ENCODE measurements around the gene C5orf46. TPM values are rescaled to one million over a fixed set of nuclear protein-coding genes. Genes with fewer than 3 reads are reported as not detected.

C5orf46 gene
- total RNA-seq, 1 donor from 2014 or later, result not detected

GRCh38 chr5:147859962-147860640 is 46.2 kb downstream of the C5orf46 start:
- no peak for DNase-seq (ENCODE audit: low spot score)

DNA sequence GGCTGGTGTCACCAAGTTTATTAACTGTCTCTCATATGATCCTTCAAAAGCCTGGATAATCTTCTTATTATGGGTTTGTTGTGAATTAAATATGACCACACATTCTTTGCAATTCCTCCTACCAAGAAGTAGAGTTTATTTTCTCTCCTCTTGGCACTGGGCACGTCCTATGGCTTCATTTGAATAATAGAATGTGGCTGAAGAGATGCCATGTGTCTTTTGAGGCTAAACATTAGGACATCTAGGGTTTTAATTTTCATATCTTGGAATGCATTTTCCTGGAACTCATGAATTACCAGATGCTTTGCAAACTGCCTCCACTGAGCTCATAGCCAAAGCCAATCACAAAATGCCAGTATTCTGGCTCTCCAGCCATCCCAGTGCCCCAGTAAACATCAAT is 47.8 kb downstream of the C5orf46 start:
- no peak for DNase-seq (ENCODE audit: low spot score)

DNA sequence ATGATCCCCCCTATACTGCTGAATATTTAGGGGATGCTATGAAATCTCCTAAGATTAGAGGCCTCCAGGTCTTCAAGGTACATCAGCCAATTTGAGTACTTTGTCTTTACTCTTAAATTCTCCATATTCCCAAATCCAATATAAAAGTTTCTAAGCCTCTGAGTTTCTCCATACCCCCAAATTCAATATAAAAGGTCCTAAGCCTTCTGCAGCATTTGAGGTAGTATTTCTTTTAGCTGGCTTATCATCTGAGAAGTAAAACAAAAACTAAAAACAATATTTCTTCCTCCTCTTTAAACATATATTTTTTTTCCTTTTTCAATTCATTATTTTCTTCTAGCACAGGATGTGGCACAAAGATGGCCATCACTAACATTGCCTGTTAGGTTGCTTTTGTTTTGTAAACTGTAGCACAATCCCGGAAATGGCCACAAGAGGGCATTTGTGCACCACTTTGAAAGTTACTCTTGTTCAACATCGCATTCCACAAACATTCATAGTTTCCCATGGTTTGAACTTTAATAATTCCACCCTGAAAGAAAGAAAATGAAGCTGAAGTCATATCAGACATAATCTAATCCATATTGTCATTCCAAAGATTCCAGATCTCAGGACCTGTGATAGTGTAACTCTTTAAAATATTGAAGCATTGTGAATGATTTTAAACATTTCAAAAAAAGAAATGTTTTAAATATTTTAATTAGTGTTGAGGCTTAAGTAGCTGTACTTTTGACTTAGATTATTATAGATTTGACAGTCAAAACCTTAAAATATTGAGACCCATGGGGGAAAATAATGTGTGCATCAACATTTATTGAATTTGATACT is 48.8 kb downstream of the C5orf46 start:
- peak; percentile 71 for DNase-seq (ENCODE audit: low spot score)

DNA sequence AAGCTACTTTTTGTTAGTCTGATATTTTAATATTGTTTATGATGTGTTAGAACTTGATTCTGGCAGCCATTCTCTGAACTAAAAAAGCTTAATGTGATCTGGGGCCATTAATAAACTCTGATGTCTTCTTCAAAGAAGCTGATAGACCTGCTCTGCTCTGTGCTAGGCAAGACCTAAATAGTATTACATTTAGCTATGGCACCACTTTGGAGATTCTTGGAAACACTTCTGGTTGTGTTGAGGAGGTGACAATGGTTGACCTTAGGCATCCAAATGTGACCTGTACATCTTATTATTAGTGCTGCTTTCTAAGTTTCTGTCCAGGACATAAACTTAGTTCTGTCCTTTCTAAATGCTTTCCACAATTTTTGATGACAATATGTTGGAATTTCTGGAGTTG is 49.5 kb downstream of the C5orf46 start:
- DNase-seq (ENCODE audit: low spot score), result no peak

- no peak for DNase-seq (ENCODE audit: low spot score)
Measured at GRCh38 chr5:147855774-147856069, 50.6 kb downstream of the C5orf46 start.

DNA sequence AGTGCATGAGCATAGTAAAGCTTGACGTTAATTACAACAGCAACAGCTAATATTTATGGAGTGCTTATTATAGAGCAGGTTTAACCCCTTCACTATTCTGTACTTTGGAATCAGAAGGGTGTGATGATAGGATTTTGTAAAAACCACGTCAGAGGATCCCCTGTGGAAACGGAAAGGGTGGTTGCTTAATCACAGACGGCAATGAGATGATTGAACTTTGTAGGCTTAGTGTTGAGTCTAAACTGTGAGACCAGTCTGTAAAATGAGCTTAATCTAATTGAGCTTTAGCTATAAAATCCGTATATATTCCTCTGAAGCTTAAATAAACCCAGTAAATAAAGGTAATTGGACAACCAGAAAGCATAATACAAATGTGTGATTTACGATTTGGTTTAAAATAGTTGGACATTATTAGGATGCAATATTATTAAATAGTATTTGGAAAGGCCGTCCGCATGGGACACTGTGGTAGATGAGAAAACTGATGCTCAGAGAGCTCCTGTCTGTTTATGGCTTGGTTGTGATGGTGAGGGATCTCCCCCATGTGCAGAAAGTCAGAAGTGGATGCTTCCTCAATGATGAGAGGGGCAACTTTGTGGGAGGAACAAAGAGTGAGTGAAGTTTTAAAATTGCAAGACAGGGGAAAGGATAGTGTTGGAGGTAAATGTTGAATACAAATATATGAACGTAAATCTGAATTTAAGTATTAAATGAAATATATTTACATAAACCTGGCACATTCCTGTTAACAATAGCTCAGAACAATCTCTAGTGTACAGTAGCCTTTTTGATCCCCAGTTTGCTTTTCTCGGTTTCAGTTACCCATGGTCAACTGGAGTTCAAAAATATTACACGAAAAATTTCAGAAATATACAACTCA is 51.2 kb downstream of the C5orf46 start:
- no peak for DNase-seq (ENCODE audit: low spot score)

- no peak for DNase-seq (ENCODE audit: low spot score)
Measured at GRCh38 chr5:147854331-147854730, 52.0 kb downstream of the C5orf46 start.

DNA sequence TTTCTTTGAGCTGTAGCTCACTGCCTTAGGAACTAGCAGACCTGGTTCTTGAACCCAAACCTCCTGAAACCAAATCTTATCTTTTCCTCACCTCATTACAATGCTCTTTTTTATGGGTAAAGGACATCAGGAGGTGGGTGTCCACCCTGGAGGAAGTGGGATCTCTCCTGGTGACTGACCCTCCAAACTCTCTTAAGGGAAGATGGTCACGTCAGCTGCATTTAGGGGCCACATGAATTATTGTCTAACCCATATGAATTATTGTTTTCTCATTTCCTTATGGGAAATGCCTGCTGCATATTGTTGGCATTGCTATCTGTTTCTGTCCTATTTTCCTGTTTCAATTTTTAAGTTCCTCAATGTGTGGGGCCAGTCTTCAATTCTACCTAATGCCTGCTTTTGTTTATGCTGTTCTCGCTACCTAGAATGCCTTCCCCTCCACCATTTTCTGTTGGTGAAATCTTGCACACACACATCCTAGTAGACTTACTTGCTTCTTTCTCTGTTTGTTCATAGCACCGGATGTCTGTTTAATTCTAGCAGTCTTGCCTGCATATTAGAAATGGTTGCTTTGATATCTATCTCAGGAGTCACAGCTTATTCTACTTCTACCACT is 52.9 kb downstream of the C5orf46 start:
- DNase-seq (ENCODE audit: low spot score), result no peak

GRCh38 chr5:147852365-147852764 is 54.0 kb downstream of the C5orf46 start:
- no peak for DNase-seq (ENCODE audit: low spot score)

GRCh38 chr5:147851578-147851977 is 54.8 kb downstream of the C5orf46 start:
- DNase-seq (ENCODE audit: low spot score), result no peak

DNA sequence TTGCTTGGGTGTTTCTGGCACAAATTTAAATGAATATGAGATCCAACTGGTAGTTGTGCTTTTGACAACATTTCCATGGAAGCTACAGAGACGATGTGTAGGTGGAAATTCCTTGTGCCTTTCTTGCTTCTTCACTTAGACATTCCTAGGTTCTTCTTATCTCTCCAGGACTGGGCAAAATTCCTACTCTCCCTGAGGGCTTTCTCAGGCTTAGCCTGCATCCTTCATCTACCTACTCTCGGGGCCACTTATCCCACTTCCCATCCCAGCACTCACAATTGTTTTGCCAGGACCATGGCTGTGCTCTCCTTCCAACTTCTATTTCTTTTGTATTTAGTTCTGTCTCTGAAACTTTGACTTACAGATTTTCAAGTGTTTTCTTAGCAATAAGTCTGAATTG is 57.1 kb downstream of the C5orf46 start:
- no peak for DNase-seq (ENCODE audit: low spot score)

GRCh38 chr5:147845618-147846017 is 60.7 kb downstream of the C5orf46 start:
- no peak for DNase-seq (ENCODE audit: low spot score)

- DNase-seq (ENCODE audit: low spot score), result no peak
Measured at GRCh38 chr5:147844846-147845245, 61.5 kb downstream of the C5orf46 start.

DNA sequence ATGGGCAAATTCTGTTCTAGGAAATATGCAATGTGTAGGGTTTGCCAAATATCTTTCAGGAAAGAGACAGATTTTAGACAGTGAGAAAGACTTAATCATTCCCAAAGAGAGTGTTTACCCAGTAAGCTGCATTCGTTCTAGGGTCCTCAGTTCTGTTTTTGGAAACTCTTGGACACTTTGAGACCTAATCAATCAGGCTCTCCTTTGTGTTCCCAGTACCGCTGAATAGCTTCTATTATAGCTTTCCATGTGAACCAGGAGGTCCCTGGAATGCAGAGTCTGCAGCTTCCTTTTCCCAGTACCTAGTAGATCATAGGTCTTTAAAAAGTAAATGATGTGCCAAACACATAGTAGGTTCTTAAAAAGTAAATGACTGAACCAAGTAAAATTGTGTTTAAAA is 63.5 kb downstream of the C5orf46 start:
- DNase-seq (ENCODE audit: low spot score), result no peak

Other genes starting within 250 kb of the C5orf46 start
- 1.8 TPM for gene JAKMIP2, start 123.8 kb downstream of the C5orf46 start, total RNA-seq
- 234 TPM for gene SPINK1, start 74.9 kb downstream of the C5orf46 start, total RNA-seq
- not detected for gene SCGB3A2, start 27.8 kb downstream of the C5orf46 start, total RNA-seq
- 5.2 TPM for gene SPINK5, start 157.4 kb upstream of the C5orf46 start, total RNA-seq

Data from mucosa of gallbladder (tissue), 1 donor.